Upper lobe of left lung (tissue), 6 donors: ENCODE measurements around the gene CDHR3. TPM values are rescaled to one million over a fixed set of nuclear protein-coding genes. Genes with fewer than 3 reads are reported as not detected.

Experiments
- ATAC-seq, 2 donors: fragments of 200-7000 bp; cut with Tn5 transposase; one replicate each; pipeline ENCODE4 v1.9.1; 2022; ENCODE audit warnings: mild to moderate bottlenecking in 2 of 2, moderate library complexity in 2 of 2; ENCODE audit not compliant: low FRiP score in 2 of 2
- DNase-seq, 2 donors: peaks; one replicate each; pipeline ENCODE4 v3.0.0-alpha.2; 2019 to 2020
- H3K27ac ChIP-seq, 4 donors: fragments of 200-600 bp; sonication (generic); one replicate each; pipeline ENCODE4 v1.5.1; 2016 to 2019
- H3K27me3 ChIP-seq, 4 donors: fragments of 200-600 bp; sonication (generic); one replicate each; pipeline ENCODE4 v1.5.1; 2017 to 2019
- H3K36me3 ChIP-seq, 4 donors: fragments of 200-600 bp; sonication (generic); one replicate each; pipeline ENCODE4 v1.5.1; 2016 to 2019
- H3K4me1 ChIP-seq, 4 donors: fragments of 200-600 bp; sonication (generic); one replicate each; pipeline ENCODE4 v1.5.1; 2018 to 2019
- H3K4me3 ChIP-seq, 4 donors: fragments of 200-600 bp; sonication (generic); one replicate each; pipeline ENCODE4 v1.5.1; 2017 to 2019; ENCODE audit warnings: mild to moderate bottlenecking in 2 of 4, moderate library complexity in 1 of 4
- H3K9me3 ChIP-seq, 4 donors: fragments of 200-600 bp; sonication (generic); one replicate each; pipeline ENCODE4 v1.5.1; 2018 to 2019
- EP300 ChIP-seq, 4 donors: sonication (generic); formaldehyde crosslinking; IDR thresholded peaks; one replicate each; pipeline ENCODE4 v1.5.1; 2017; ENCODE audit warnings: antibody characterized with exemption in 4 of 4, control low read depth in 2 of 4
- POLR2A ChIP-seq, 4 donors: fragments of 450-650 bp; IDR thresholded peaks; one replicate each; pipeline ENCODE4 v1.5.1; 2016 to 2017; ENCODE audit warnings: antibody characterized with exemption in 4 of 4, mild to moderate bottlenecking in 2 of 4
- POLR2AphosphoS5 ChIP-seq, 2 donors: sonication (generic); formaldehyde crosslinking; IDR thresholded peaks; one replicate each; pipeline ENCODE4 v1.5.1; 2017; ENCODE audit warnings: antibody characterized with exemption in 2 of 2
- WGBS, 2 donors: methylation state at CpG; one replicate each; pipeline ENCODE4 v1.1.5; 2017 to 2018; 5-methylcytosine and 5-hydroxymethylcytosine counted together
- total RNA-seq, 6 donors: library from RNA; depleted of rRNA in 4 of 6; stranded (reverse); fragments of >200 nt in 4 of 6; gene quantifications; one replicate each; pipeline versions ENCODE4 v1.1.0 to v1.2.1, GENCODE V29; 2016 to 2021
- TF ChIP-seq, protein P1 (sequence below), 6 experiments: fragments of 450-650 bp in 4 of 6; fragments of 200-600 bp in 2 of 6; sonication (generic) in 2 of 6; IDR thresholded peaks; one replicate each; pipeline ENCODE4 v1.5.1; 2016 to 2019; ENCODE audit warnings: antibody characterized with exemption in 6 of 6
- donor health status: DM: no; HTN: no; CAD: no; lungs with moderate emphysema.
- donor health status: DM: no; HTN: yes; CAD: no; lungs with severe emphysema.

CDHR3 gene
- total RNA-seq, 6 donors from 2014 or later, result 2.6 to 148 (median 32.8) TPM

- DNase-seq (no peak), ATAC-seq (no peak)
- Histone ChIP-seq H3K4me1 (peaks cover 19 to 29% (median 21%) of the 10 kb centered on the region in 4 donors), H3K4me3 (no peak overlapping the region), H3K27ac (no peak overlapping the region), H3K36me3 (no peaks in the 10 kb centered on the region), H3K27me3 (no peaks in the 10 kb centered on the region), H3K9me3 (no peaks in the 10 kb centered on the region)
- TF ChIP-seq POLR2AphosphoS5 (IDR thresholded peaks at IDR 0.05) (no peak), EP300 (IDR thresholded peaks at IDR 0.05) (no peak), POLR2A (IDR thresholded peaks at IDR 0.05) (no peak)
- TF ChIP-seq, protein P1, sequence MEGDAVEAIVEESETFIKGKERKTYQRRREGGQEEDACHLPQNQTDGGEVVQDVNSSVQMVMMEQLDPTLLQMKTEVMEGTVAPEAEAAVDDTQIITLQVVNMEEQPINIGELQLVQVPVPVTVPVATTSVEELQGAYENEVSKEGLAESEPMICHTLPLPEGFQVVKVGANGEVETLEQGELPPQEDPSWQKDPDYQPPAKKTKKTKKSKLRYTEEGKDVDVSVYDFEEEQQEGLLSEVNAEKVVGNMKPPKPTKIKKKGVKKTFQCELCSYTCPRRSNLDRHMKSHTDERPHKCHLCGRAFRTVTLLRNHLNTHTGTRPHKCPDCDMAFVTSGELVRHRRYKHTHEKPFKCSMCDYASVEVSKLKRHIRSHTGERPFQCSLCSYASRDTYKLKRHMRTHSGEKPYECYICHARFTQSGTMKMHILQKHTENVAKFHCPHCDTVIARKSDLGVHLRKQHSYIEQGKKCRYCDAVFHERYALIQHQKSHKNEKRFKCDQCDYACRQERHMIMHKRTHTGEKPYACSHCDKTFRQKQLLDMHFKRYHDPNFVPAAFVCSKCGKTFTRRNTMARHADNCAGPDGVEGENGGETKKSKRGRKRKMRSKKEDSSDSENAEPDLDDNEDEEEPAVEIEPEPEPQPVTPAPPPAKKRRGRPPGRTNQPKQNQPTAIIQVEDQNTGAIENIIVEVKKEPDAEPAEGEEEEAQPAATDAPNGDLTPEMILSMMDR (IDR thresholded peaks at IDR 0.05), result no peak
- WGBS, 2 donors, result 93 to 94% methylated on average over 9 of the region's 9 CpGs
Measured at GRCh38 chr7:106061301-106061979, 98.4 kb downstream of the CDHR3 start.

GRCh38 chr7:106062006-106062405 is 98.9 kb downstream of the CDHR3 start:
- Histone ChIP-seq H3K9me3 (no peaks in the 10 kb centered on the region), H3K27me3 (no peaks in the 10 kb centered on the region), H3K4me3 (no peak overlapping the region), H3K36me3 (no peaks in the 10 kb centered on the region), H3K4me1 (peaks cover 19 to 29% (median 21%) of the 10 kb centered on the region in 4 donors), H3K27ac (no peak overlapping the region)
- TF ChIP-seq POLR2AphosphoS5 (IDR thresholded peaks at IDR 0.05) (no peak), EP300 (IDR thresholded peaks at IDR 0.05) (no peak), POLR2A (IDR thresholded peaks at IDR 0.05) (no peak)
- TF ChIP-seq, protein P1 (IDR thresholded peaks at IDR 0.05), result no peak
- DNase-seq (peak in 1 of 2 donors; percentile 47), ATAC-seq (no peak)
- 93 to 97% methylated on average over 5 to 7 of the region's 7 CpGs for WGBS, 2 donors

DNA sequence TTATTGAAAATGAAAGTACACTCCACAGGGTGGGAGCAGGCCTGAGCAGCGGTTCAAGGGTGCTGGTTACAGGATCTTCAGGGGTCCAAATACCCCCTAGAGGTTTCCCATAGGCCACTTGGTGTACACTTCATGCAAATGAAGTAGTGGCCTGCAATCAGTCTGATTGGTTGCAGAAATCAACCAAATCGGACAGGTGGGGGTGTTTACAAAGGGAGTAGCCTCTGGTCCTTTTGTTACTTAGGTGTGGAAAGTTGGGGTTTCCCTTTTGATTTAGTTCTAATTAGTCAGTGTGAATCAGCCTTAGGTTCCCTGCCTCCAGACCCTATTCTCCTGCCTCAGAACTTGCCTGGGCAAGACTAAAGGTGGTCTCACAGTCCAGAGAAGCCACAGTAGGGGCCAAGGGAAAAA is 99.5 kb downstream of the CDHR3 start:
- no peak for ATAC-seq
- no peaks in the 10 kb centered on the region for H3K9me3 ChIP-seq
- no peak overlapping the region for H3K4me3 ChIP-seq
- no peaks in the 10 kb centered on the region for H3K36me3 ChIP-seq
- H3K4me1 ChIP-seq, result peaks cover 19 to 29% (median 21%) of the 10 kb centered on the region in 4 donors
- no peaks in the 10 kb centered on the region for H3K27me3 ChIP-seq
- DNase-seq, result no peak
- 75 to 85% methylated on average over 2 of the region's 2 CpGs for WGBS, 2 donors
- TF ChIP-seq POLR2A (IDR thresholded peaks at IDR 0.05) (no peak), POLR2AphosphoS5 (IDR thresholded peaks at IDR 0.05) (no peak), EP300 (IDR thresholded peaks at IDR 0.05) (no peak)
- TF ChIP-seq, protein P1 (IDR thresholded peaks at IDR 0.05), result no peak
- H3K27ac ChIP-seq, result no peak overlapping the region

GRCh38 chr7:106063024-106063423 is 100.0 kb downstream of the CDHR3 start:
- DNase-seq, result no peak
- Histone ChIP-seq H3K27ac (no peak overlapping the region), H3K4me1 (peaks cover 19 to 28% (median 21%) of the 10 kb centered on the region in 4 donors), H3K4me3 (no peak overlapping the region), H3K27me3 (no peaks in the 10 kb centered on the region), H3K36me3 (no peaks in the 10 kb centered on the region), H3K9me3 (no peaks in the 10 kb centered on the region)
- TF ChIP-seq POLR2A (IDR thresholded peaks at IDR 0.05), result no peak
- no peak for ATAC-seq
- WGBS, 2 donors, result 71 to 83% methylated on average over 6 of the region's 6 CpGs

DNA sequence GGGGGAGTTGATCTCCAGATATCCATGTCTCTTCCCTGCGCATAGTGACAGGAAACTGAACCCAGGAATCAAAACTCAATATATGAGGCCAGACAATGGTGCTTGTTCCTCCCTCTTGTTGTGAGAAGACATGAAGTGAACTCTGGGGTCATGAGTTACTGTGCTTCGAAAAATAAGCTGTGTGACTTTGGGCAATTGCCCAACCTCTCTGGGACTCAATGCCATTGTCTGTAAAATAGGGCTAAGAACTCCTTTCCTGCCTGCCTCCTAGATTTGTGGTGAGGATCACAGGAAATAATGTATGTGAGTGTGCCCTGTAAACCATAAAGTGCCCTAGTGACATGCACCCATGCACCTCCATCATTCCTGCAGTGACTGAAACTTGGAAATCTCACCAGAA is 100.6 kb downstream of the CDHR3 start:
- H3K27ac ChIP-seq, result no peak overlapping the region

GRCh38 chr7:106064316-106064715 is 101.3 kb downstream of the CDHR3 start:
- Histone ChIP-seq H3K4me3 (no peak overlapping the region), H3K9me3 (no peaks in the 10 kb centered on the region), H3K4me1 (peaks cover 17 to 21% (median 19%) of the 10 kb centered on the region in 4 donors), H3K36me3 (no peaks in the 10 kb centered on the region), H3K27ac (peak overlapping the region in 2 of 4 donors; percentile 60 to 61), H3K27me3 (no peaks in the 10 kb centered on the region)
- 90 to 95% methylated on average over 7 to 8 of the region's 8 CpGs for WGBS, 2 donors
- DNase-seq (peak in 1 of 2 donors; percentile 38), ATAC-seq (no peak)
- TF ChIP-seq, protein P1 (IDR thresholded peaks at IDR 0.05), result no peak
- no peak for TF ChIP-seq POLR2A (IDR thresholded peaks at IDR 0.05)
- TF ChIP-seq EP300 (IDR thresholded peaks at IDR 0.05), result no peak
- no peak for TF ChIP-seq POLR2AphosphoS5 (IDR thresholded peaks at IDR 0.05)

More for the DNA sequence above, 100.6 kb downstream of the CDHR3 start:
- ATAC-seq, result no peak
- Histone ChIP-seq H3K27me3 (no peaks in the 10 kb centered on the region), H3K36me3 (no peaks in the 10 kb centered on the region), H3K4me1 (peaks cover 17 to 23% (median 19%) of the 10 kb centered on the region in 4 donors), H3K9me3 (no peaks in the 10 kb centered on the region), H3K4me3 (no peak overlapping the region)
- TF ChIP-seq POLR2A (IDR thresholded peaks at IDR 0.05), result no peak
- no peak for DNase-seq
- WGBS, 2 donors, result 75 to 83% methylated on average over 2 of the region's 2 CpGs
